K562 (cell line): ENCODE results near the gene TTC27. TPM values are rescaled to one million over a fixed set of nuclear protein-coding genes. Genes with fewer than 3 reads are reported as not detected.

Source experiments
- ATAC-seq: fragments of 200-7000 bp; cut with Tn5 transposase; 3 replicates; pipeline ENCODE4 v1.9.1; 2020; ENCODE audit warnings: moderate library complexity
- BruUV-seq: library from RNA; stranded (reverse); fragments of 400-500 nt; replicated peaks from 2 replicates; lab custom pipeline; 2021; lab: Mats Ljungman, UMichigan
- CTCF ChIA-PET: fragments of 300-600 bp; formaldehyde crosslinking; extraction: SDS; loops from one replicate; lab custom pipeline; 2021; ENCODE audit warnings: low intra/inter-chr PET ratio; lab: Yijun Ruan, JAX
- POLR2A ChIA-PET: fragments of 300-600, 350-650 bp; sonication (Branson Sonifier 250); formaldehyde crosslinking; extraction: SDS; loops from one replicate; lab custom pipeline; 2021; ENCODE audit warnings: antibody characterized with exemption, inconsistent platforms; lab: Yijun Ruan, JAX
- DNase-seq, 4 experiments: peaks; one replicate each; pipeline versions ENCODE4 v3.0.0 to v3.0.0-alpha.2; 2011 to 2018; ENCODE audit warnings: low spot score in 3 of 4, mixed read lengths in 3 of 4; ENCODE audit errors: extremely low read depth in 1 of 4
- FAIRE-seq: peaks from 2 replicates; lab custom pipeline; 2011; peaks lifted over from hg19 to GRCh38; lab: Jason Lieb, UNC
- H2AFZ ChIP-seq: 2 replicates; pipeline ENCODE4 v1.6.0; 2011; ENCODE audit warnings: low read depth, low read length, control low read depth, inconsistent platforms
- H3K27ac ChIP-seq: fragments of 200-600 bp; 3 replicates; pipeline ENCODE4 v1.8.0; 2011; ENCODE audit warnings: low read depth, mild to moderate bottlenecking, control low read depth, inconsistent platforms, low read length, moderate library complexity, mixed read lengths; ENCODE audit errors: extremely low read depth
- H3K27me3 ChIP-seq, 2 experiments: fragments of 300-600 bp in 1 of 2; 2 replicates in 1 of 2; 3 replicates in 1 of 2; pipeline versions ENCODE4 v1.6.0 to v1.8.0; 2011; ENCODE audit warnings: inconsistent platforms in 2 of 2, low read length in 2 of 2, mild to moderate bottlenecking in 1 of 2, mixed read lengths in 1 of 2, moderate library complexity in 1 of 2; ENCODE audit not compliant: control insufficient read depth in 2 of 2, insufficient read depth in 2 of 2
- H3K36me3 ChIP-seq: fragments of 300-600 bp; 3 replicates; pipeline ENCODE4 v1.8.0; 2011; ENCODE audit warnings: mild to moderate bottlenecking, low read length, inconsistent platforms; ENCODE audit not compliant: control insufficient read depth, insufficient read depth
- H3K4me1 ChIP-seq, 2 experiments: fragments of 200-600 bp in 1 of 2; replicated peaks in 1 of 2; 2 replicates in 1 of 2; 3 replicates in 1 of 2; pipeline versions ENCODE4 v1.5.1 to v1.8.0; 2011; ENCODE audit warnings: inconsistent platforms in 2 of 2, low read length in 2 of 2, mild to moderate bottlenecking in 1 of 2, mixed read lengths in 1 of 2, moderate library complexity in 1 of 2; ENCODE audit not compliant: control insufficient read depth in 2 of 2, insufficient read depth in 2 of 2
- H3K4me2 ChIP-seq: 2 replicates; pipeline ENCODE4 v1.6.1; 2011; ENCODE audit warnings: low read length, control low read depth, inconsistent platforms, mixed read lengths; ENCODE audit not compliant: insufficient read depth
- H3K4me3 ChIP-seq: fragments of 200-600 bp; sonication (generic), shearing (Covaris generic); 2 replicates; pipeline ENCODE4 v1.5.1; 2016; ENCODE audit warnings: control low read depth, inconsistent platforms
- H3K79me2 ChIP-seq: fragments of 200-600 bp; 3 replicates; pipeline ENCODE4 v1.8.0; 2011; ENCODE audit warnings: low read length, inconsistent platforms; ENCODE audit not compliant: control insufficient read depth, insufficient read depth
- H3K9ac ChIP-seq, 2 experiments: 2 replicates each; pipeline versions ENCODE4 v1.6.0 to v1.6.1; 2011; ENCODE audit warnings: low read depth in 2 of 2, low read length in 2 of 2, control low read depth in 1 of 2, inconsistent platforms in 1 of 2, mild to moderate bottlenecking in 1 of 2, mixed read lengths in 1 of 2; ENCODE audit not compliant: insufficient read depth in 1 of 2
- H3K9me1 ChIP-seq: one replicate; pipeline ENCODE4 v1.6.0; 2011; ENCODE audit warnings: inconsistent platforms, mild to moderate bottlenecking, low read length, moderate library complexity; ENCODE audit not compliant: control insufficient read depth, insufficient read depth
- H3K9me3 ChIP-seq: replicated peaks from 2 replicates; pipeline ENCODE4 v1.5.1; 2011; ENCODE audit warnings: low read depth, low read length, inconsistent platforms; ENCODE audit not compliant: control insufficient read depth, insufficient read depth
- H4K20me1 ChIP-seq: replicated peaks from 2 replicates; pipeline ENCODE4 v1.6.1; 2011; ENCODE audit warnings: low read length, inconsistent platforms, mixed read lengths; ENCODE audit not compliant: control insufficient read depth, insufficient read depth
- CHD4 ChIP-seq: fragments of 200-600 bp; sonication (generic); IDR thresholded peaks from 3 replicates; pipeline ENCODE4 v1.6.1; 2012; ENCODE audit warnings: low read depth, mild to moderate bottlenecking, mixed read lengths, low read length, inconsistent platforms; ENCODE audit not compliant: insufficient read depth, insufficient replicate concordance, poor library complexity, severe bottlenecking
- FOXA1 ChIP-seq: fragments of 450-650 bp; IDR thresholded peaks from 2 replicates; pipeline ENCODE4 v1.6.1; 2016; ENCODE audit warnings: mild to moderate bottlenecking, borderline replicate concordance
- FOXK2 ChIP-seq, 2 experiments: fragments of 450-650 bp; IDR thresholded peaks in 1 of 2; conservative IDR thresholded peaks in 1 of 2; 2 replicates each; pipeline ENCODE4 v1.6.1; 2016; ENCODE audit warnings: low read depth in 2 of 2, mild to moderate bottlenecking in 1 of 2
- KDM5B ChIP-seq: fragments of 200-600 bp; sonication (generic); IDR thresholded peaks from 2 replicates; pipeline ENCODE4 v1.6.1; 2012; ENCODE audit warnings: low read depth, mild to moderate bottlenecking, moderate library complexity, low read length, control low read depth, inconsistent platforms; ENCODE audit not compliant: insufficient replicate concordance
- SMARCC2 ChIP-seq: fragments of 450-650 bp; IDR thresholded peaks from 2 replicates; pipeline ENCODE4 v1.6.1; 2017; ENCODE audit warnings: antibody characterized with exemption, moderate library complexity, mild to moderate bottlenecking, low read depth
- SP2 ChIP-seq: IDR thresholded peaks from 2 replicates; pipeline ENCODE4 v1.6.1; 2011; ENCODE audit warnings: mild to moderate bottlenecking, low read depth, low read length, moderate library complexity; ENCODE audit not compliant: poor library complexity, severe bottlenecking; ENCODE audit errors: extremely low read depth
- STAG1 ChIP-seq: sonication (generic); formaldehyde crosslinking; IDR thresholded peaks from 2 replicates; pipeline ENCODE4 v1.5.0; 2020; ENCODE audit warnings: missing genetic modification reagents, borderline replicate concordance
- TFAM ChIP-seq: fragments of 250-450 bp; sonication (Bioruptor Pico); conservative IDR thresholded peaks from 2 replicates; pipeline ENCODE4 v1.5.0; 2021; ENCODE audit warnings: mild to moderate bottlenecking, moderate library complexity
- ZNF589 ChIP-seq: fragments of 200-800 bp; sonication (Bioruptor generic); IDR thresholded peaks from 2 replicates; pipeline ENCODE4 v1.6.1; 2016; ENCODE audit warnings: low read depth, missing genetic modification characterization, missing compliant biosample characterization
- WGBS: fragments of 100-300 bp; shearing (Covaris generic); methylation state at CpG from one replicate; pipeline ENCODE4 v1.1.6; 2016; ENCODE audit warnings: low coverage, mixed read lengths; ENCODE audit not compliant: insufficient coverage; ENCODE audit errors: missing lambda C conversion rate; 5-methylcytosine and 5-hydroxymethylcytosine counted together
- in situ Hi-C: fragments of 300-500 bp; cut with MboI; formaldehyde crosslinking; loops from 4 replicates; pipeline ENCODE4 v1.15.0; 2018; ENCODE audit warnings: inconsistent platforms, mixed read lengths
- intact Hi-C: fragments of 100-400 bp; cut with micrococcal nuclease; formaldehyde crosslinking; loops from 2 replicates; pipeline ENCODE4 v1.14.2; 2022
- polyA plus RNA-seq, 8 experiments: library from polyadenylated mRNA; depleted of rRNA in 4 of 8; stranded (reverse) in 5 of 8; unstranded in 3 of 8; fragments of >200 nt; fragmentation: Nextera tagmentation in 2 of 8; fragmentation: Illumina TruSeq in 1 of 8; extraction: Ambion mirVana in 2 of 8; extraction: Trizol in 1 of 8; gene quantifications; 2 replicates each; pipeline versions ENCODE4 v1.2.1 to v1.2.3, GENCODE V29; 2011 to 2014; ENCODE audit warnings: inconsistent platforms in 1 of 8, missing spikeins in 1 of 8
- total RNA-seq, 7 experiments: library from RNA; depleted of rRNA in 6 of 7; stranded (reverse); fragments of >200 nt in 6 of 7; fragmentation: Illumina TruSeq in 2 of 7; extraction: Trizol in 2 of 7; gene quantifications; 2 replicates each; pipeline versions ENCODE4 v1.2.1 to v1.2.3, GENCODE V29; 2011 to 2021; ENCODE audit warnings: low replicate concordance in 1 of 7
- TF ChIP-seq, protein P1 (sequence below): fragments of 250-450 bp; sonication (Bioruptor Pico); IDR thresholded peaks from 2 replicates; pipeline ENCODE4 v1.4.0; 2020

TTC27 gene
- total and polyA plus RNA-seq, 9 of the 15 experiments (the other 6 are each of a cell fraction or from before 2014, with no cell fraction given): 44.3 to 93.4 (median 57.3) TPM

DNA sequence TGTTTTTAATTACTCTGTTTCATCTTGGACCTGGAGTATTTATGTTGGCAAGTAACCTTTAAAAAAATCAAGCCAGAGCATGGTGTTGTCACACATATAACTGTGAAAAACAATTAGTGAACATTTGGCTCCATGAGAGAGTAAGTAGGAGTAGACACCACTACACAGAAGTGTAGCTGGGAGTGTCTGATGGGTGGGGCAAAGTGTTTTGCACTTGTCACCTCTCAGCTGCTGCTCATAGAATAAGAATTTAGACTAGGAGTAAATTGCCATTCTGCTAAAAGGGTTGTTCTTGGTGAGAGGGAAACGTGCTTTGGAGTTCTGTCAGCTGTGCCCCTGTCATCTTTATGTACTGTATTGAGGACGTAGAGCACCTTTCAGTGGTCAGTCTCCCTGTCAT lies 114.5 kb downstream of the TTC27 start:
- Histone ChIP-seq H4K20me1 (no peaks in the 10 kb centered on the region), H3K9me1 (no peaks in the 10 kb centered on the region), H2AFZ (no peak overlapping the region), H3K4me3 (no peak overlapping the region), H3K4me1 (no peaks in the 10 kb centered on the region), H3K79me2 (no peaks in the 10 kb centered on the region), H3K27me3 (no peaks in the 10 kb centered on the region), H3K4me2 (no peak overlapping the region), H3K27ac (no peak overlapping the region), H3K36me3 (peaks cover 23% of the 10 kb centered on the region), H3K9me3 (no peaks in the 10 kb centered on the region), H3K9ac (no peak overlapping the region)
- in situ Hi-C loops (no loop called here), intact Hi-C loops (no loop called here)
- ATAC-seq (no peak), DNase-seq (no peak), FAIRE-seq (no peak)
- POLR2A ChIA-PET: interaction anchor here (0.7 kb wide), 1 partner anchor 16 kb away, joined by 4 read pairs; no protein-coding TSS in a partner anchor
- BruUV-seq: no TSS peak
- TF ChIP-seq STAG1 (CRISPR knock-in tag): no peak
- TF ChIP-seq, protein P1, sequence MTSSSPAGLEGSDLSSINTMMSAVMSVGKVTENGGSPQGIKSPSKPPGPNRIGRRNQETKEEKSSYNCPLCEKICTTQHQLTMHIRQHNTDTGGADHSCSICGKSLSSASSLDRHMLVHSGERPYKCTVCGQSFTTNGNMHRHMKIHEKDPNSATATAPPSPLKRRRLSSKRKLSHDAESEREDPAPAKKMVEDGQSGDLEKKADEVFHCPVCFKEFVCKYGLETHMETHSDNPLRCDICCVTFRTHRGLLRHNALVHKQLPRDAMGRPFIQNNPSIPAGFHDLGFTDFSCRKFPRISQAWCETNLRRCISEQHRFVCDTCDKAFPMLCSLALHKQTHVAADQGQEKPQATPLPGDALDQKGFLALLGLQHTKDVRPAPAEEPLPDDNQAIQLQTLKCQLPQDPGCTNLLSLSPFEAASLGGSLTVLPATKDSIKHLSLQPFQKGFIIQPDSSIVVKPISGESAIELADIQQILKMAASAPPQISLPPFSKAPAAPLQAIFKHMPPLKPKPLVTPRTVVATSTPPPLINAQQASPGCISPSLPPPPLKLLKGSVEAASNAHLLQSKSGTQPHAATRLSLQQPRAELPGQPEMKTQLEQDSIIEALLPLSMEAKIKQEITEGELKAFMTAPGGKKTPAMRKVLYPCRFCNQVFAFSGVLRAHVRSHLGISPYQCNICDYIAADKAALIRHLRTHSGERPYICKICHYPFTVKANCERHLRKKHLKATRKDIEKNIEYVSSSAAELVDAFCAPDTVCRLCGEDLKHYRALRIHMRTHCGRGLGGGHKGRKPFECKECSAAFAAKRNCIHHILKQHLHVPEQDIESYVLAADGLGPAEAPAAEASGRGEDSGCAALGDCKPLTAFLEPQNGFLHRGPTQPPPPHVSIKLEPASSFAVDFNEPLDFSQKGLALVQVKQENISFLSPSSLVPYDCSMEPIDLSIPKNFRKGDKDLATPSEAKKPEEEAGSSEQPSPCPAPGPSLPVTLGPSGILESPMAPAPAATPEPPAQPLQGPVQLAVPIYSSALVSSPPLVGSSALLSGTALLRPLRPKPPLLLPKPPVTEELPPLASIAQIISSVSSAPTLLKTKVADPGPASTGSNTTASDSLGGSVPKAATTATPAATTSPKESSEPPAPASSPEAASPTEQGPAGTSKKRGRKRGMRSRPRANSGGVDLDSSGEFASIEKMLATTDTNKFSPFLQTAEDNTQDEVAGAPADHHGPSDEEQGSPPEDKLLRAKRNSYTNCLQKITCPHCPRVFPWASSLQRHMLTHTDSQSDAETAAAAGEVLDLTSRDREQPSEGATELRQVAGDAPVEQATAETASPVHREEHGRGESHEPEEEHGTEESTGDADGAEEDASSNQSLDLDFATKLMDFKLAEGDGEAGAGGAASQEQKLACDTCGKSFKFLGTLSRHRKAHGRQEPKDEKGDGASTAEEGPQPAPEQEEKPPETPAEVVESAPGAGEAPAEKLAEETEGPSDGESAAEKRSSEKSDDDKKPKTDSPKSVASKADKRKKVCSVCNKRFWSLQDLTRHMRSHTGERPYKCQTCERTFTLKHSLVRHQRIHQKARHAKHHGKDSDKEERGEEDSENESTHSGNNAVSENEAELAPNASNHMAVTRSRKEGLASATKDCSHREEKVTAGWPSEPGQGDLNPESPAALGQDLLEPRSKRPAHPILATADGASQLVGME (CRISPR knock-in tag): no peak
- no peak for TF ChIP-seq ZNF589 (CRISPR knock-in tag)
- no peak for TF ChIP-seq FOXK2 (conservative IDR thresholded peaks at IDR 0.05 in 1 of 2, IDR thresholded peaks at IDR 0.05 in 1 of 2; ENCODE audit: low read depth in 2 of 2)
- TF ChIP-seq FOXA1: no peak
- TF ChIP-seq KDM5B: no peak
- no peak for TF ChIP-seq SMARCC2
- no peak for TF ChIP-seq CHD4
- no peak for TF ChIP-seq SP2
- no peak for TF ChIP-seq TFAM
- CTCF ChIA-PET: no interaction called here
- 93% methylated on average over 2 of the region's 2 CpGs for WGBS
